SK-N-SH (cell line): Measurements from ENCODE around the gene SNX9. TPM values are rescaled to one million over a fixed set of nuclear protein-coding genes. Genes with fewer than 3 reads are reported as not detected.
"Not testable (repeated sequence)": the region's sequence is repeated elsewhere in the genome, so short reads cannot be mapped to it uniquely, and the experiment has no call there.

Experiments
- CTCF ChIA-PET: fragments of 300-600, 350-600 bp; formaldehyde crosslinking; extraction: SDS; loops from one replicate; lab custom pipeline; 2021; lab: Yijun Ruan, JAX
- POLR2A ChIA-PET: fragments of 350-600 bp; sonication (Branson Sonifier 250); formaldehyde crosslinking; extraction: SDS; loops from one replicate; lab custom pipeline; 2020; ENCODE audit warnings: antibody characterized with exemption, inconsistent platforms; lab: Yijun Ruan, JAX
- DNase-seq: peaks from one replicate; pipeline ENCODE4 v3.0.0; 2012
- H2AFZ ChIP-seq: fragments of 200-600 bp; sonication (generic); 2 replicates; pipeline ENCODE4 v1.8.1; 2016; ENCODE audit warnings: antibody characterized with exemption, mild to moderate bottlenecking, low read depth
- H3F3A ChIP-seq: fragments of 200-600 bp; sonication (generic); replicated peaks from 2 replicates; pipeline ENCODE3; 2016; ENCODE audit warnings: antibody characterized with exemption, mild to moderate bottlenecking; ENCODE audit not compliant: insufficient read depth
- H3K27ac ChIP-seq, 2 experiments: fragments of 200-500 bp in 1 of 2; fragments of 200-600 bp in 1 of 2; sonication (Bioruptor generic) in 1 of 2; sonication (generic), shearing (Covaris generic) in 1 of 2; 2 replicates each; pipeline versions ENCODE4 v1.5.1 to v1.6.1; 2014 to 2016; ENCODE audit warnings: low read depth in 2 of 2, inconsistent platforms in 1 of 2, low read length in 1 of 2, mild to moderate bottlenecking in 1 of 2, mixed read lengths in 1 of 2
- H3K27me3 ChIP-seq: fragments of 200-600 bp; sonication (generic), shearing (Covaris generic); 2 replicates; pipeline ENCODE4 v1.6.1; 2016; ENCODE audit warnings: mixed run types; ENCODE audit not compliant: insufficient read depth
- H3K36me3 ChIP-seq, 2 experiments: fragments of 200-500 bp in 1 of 2; fragments of 200-600 bp in 1 of 2; sonication (Bioruptor generic) in 1 of 2; sonication (generic) in 1 of 2; replicated peaks in 1 of 2; 2 replicates each; pipeline versions ENCODE3 to v1.5.1; 2014 to 2016; ENCODE audit warnings: low read length in 1 of 2, mild to moderate bottlenecking in 1 of 2; ENCODE audit not compliant: insufficient read depth in 2 of 2, control insufficient read depth in 1 of 2
- H3K4me1 ChIP-seq, 2 experiments: fragments of 200-500 bp in 1 of 2; fragments of 200-600 bp in 1 of 2; sonication (Bioruptor generic) in 1 of 2; sonication (generic), shearing (Covaris generic) in 1 of 2; 2 replicates each; pipeline versions ENCODE4 v1.5.1 to v1.6.1; 2014 to 2016; ENCODE audit warnings: low read depth in 1 of 2, low read length in 1 of 2, mixed run types in 1 of 2; ENCODE audit not compliant: insufficient read depth in 2 of 2, control insufficient read depth in 1 of 2
- H3K4me2 ChIP-seq: fragments of 200-600 bp; sonication (generic), shearing (Covaris generic); 2 replicates; pipeline ENCODE4 v1.6.1; 2017; ENCODE audit warnings: mixed run types
- H3K4me3 ChIP-seq, 2 experiments: fragments of 200-500 bp in 1 of 2; fragments of 200-600 bp in 1 of 2; sonication (Bioruptor generic) in 1 of 2; sonication (generic), shearing (Covaris generic) in 1 of 2; 2 replicates each; pipeline versions ENCODE4 v1.5.1 to v1.8.1; 2014 to 2016; ENCODE audit warnings: low read depth in 2 of 2, inconsistent platforms in 1 of 2, low read length in 1 of 2, mild to moderate bottlenecking in 1 of 2, mixed read lengths in 1 of 2, moderate library complexity in 1 of 2
- H3K79me2 ChIP-seq: fragments of 200-600 bp; sonication (generic); 2 replicates; pipeline ENCODE4 v1.8.1; 2017; ENCODE audit warnings: mild to moderate bottlenecking; ENCODE audit not compliant: insufficient read depth
- H3K9ac ChIP-seq: fragments of 200-600 bp; sonication (generic); 2 replicates; pipeline ENCODE4 v1.6.1; 2017; ENCODE audit warnings: mixed run types
- H3K9me2 ChIP-seq: fragments of 200-600 bp; sonication (generic); 2 replicates; pipeline ENCODE4 v1.6.1; 2017; ENCODE audit warnings: mixed run types
- H3K9me3 ChIP-seq: fragments of 200-600 bp; sonication (generic); 2 replicates; pipeline ENCODE4 v1.6.1; 2017; ENCODE audit warnings: mixed run types, mild to moderate bottlenecking, moderate library complexity
- H4K20me1 ChIP-seq: fragments of 200-600 bp; sonication (generic); 2 replicates; pipeline ENCODE4 v1.6.1; 2017; ENCODE audit warnings: mild to moderate bottlenecking, mixed run types; ENCODE audit not compliant: insufficient read depth
- CHD2 ChIP-seq: fragments of 150-350 bp; IDR thresholded peaks from 2 replicates; pipeline ENCODE4 v1.6.1; 2018; ENCODE audit warnings: low read length; ENCODE audit not compliant: partially characterized antibody
- ELF1 ChIP-seq: IDR thresholded peaks from 2 replicates; pipeline ENCODE4 v1.4.0; 2012
- GATA2 ChIP-seq: sonication (generic); formaldehyde crosslinking; IDR thresholded peaks from 2 replicates; pipeline ENCODE4 v1.5.0; 2020; ENCODE audit warnings: mild to moderate bottlenecking, missing genetic modification reagents
- JUND ChIP-seq: IDR thresholded peaks from 2 replicates; pipeline ENCODE4 v1.4.0; 2012
- RAD21 ChIP-seq: IDR thresholded peaks from 2 replicates; pipeline ENCODE4 v1.6.1; 2012; ENCODE audit warnings: mild to moderate bottlenecking, low read length
- RCOR1 ChIP-seq: fragments of 150-350 bp; IDR thresholded peaks from 2 replicates; pipeline ENCODE4 v1.6.1; 2017; ENCODE audit warnings: antibody characterized with exemption, low read length
- REST ChIP-seq: IDR thresholded peaks from 2 replicates; pipeline ENCODE4 v1.6.1; 2012; ENCODE audit warnings: mild to moderate bottlenecking, low read depth, low read length, moderate library complexity
- RFX5 ChIP-seq: IDR thresholded peaks from 2 replicates; pipeline ENCODE4 v1.6.1; 2012; ENCODE audit warnings: mild to moderate bottlenecking, improper control_type of control experiment, low read length
- RXRA ChIP-seq: IDR thresholded peaks from 2 replicates; pipeline ENCODE4 v1.4.0; 2012; ENCODE audit warnings: low read depth, mild to moderate bottlenecking, borderline replicate concordance
- YY1 ChIP-seq: IDR thresholded peaks from 2 replicates; pipeline ENCODE4 v1.4.0; 2012; ENCODE audit warnings: low read depth, mild to moderate bottlenecking
- WGBS: methylation state at CpG from one replicate; pipeline ENCODE4 v1.1.6; 2017; ENCODE audit warnings: low lambda C conversion rate; 5-methylcytosine and 5-hydroxymethylcytosine counted together
- polyA plus RNA-seq, 3 experiments: library from polyadenylated mRNA; depleted of rRNA; stranded (reverse); fragments of >200 nt; gene quantifications; 2 replicates each; pipeline ENCODE4 v1.2.3, GENCODE V29; 2012

Gene SNX9
- polyA plus RNA-seq, 1 of the 3 experiments (the other 2 are of a cell fraction), result 31.6 TPM

DNA sequence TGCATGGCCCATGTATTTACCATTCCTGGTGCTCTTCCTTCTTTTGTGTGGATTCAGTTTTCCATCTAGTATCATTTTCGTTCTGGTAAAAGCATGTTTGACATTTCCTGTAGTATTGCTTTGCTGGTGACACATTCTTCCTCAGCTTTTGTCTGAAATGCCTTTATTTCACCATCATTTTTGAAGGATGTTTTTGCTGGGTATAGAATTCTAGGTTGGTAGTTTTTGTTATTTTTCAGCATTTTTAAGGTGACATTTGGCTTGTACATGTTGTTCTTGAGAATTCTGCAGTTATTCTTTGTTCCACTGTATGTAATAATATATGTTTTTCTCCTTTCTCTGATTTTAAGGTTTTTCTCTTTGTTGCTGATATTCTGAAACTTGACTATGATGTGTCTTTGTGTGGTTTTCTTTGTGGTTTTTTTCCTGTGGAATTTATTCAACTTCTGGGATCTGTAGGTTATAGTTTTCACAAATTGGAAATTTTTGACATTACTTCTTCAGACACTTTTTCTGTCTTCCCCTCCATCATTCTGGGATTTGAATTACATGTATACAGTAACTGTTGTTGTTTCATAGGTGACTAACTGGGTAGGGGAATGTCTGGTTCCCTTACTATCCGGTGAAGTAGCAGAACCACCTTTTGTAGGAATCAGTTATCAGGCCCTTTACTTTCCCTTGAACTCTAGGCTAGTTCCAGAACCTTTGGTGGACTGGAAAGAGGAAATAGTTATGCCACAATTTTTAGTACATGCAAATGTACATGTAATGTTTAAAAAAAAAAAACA is 30.2 kb downstream of the SNX9 start (continued):
- no peak for TF ChIP-seq GATA2
- TF ChIP-seq JUND, result no peak
- TF ChIP-seq RXRA, result no peak
- no peak for TF ChIP-seq RAD21

DNA sequence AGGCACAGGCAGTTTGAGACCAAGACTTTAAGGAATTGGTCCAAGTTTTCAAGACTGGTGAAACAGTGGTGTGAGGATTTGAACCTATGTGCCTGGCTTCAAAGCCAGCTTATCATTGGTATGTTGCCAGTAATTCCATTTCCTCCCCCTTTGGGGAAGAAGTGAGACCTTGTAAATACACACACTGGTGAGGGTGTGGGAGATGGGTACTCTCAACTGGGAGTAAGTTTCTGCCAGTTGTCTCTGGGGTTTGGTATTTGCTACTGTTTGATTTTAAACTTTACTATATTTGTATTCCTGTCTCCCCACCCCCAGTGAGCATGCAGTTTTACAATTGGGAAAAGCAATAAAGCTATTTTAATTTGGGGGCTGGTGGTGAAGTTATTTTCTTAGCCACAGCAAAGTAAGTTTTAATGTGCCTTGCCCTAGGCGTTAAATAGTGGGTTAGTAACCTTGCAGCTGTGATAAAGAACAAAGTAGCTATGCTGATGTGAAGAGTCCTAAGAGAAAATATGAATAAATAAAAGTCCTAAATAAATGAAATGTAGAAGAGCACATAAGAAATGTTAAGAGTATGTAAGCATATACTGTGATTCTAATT is 31.0 kb downstream of the SNX9 start:
- POLR2A ChIA-PET, result no interaction called here
- TF ChIP-seq CHD2 (no peak), REST (no peak), YY1 (no peak), JUND (no peak), ELF1 (no peak), RCOR1 (no peak)
- peaks cover 99% of the 10 kb centered on the region for H3K79me2 ChIP-seq
- no peak overlapping the region for H3K4me3 ChIP-seq
- no peaks in the 10 kb centered on the region for H3K4me1 ChIP-seq
- CTCF ChIA-PET, result no interaction called here
- peaks cover 0 to 7% of the 10 kb centered on the region in 2 experiments for H3K36me3 ChIP-seq
- H3F3A ChIP-seq, result peaks cover 7% of the 10 kb centered on the region
- no peaks in the 10 kb centered on the region for H3K9me2 ChIP-seq
- H3K9me3 ChIP-seq, result peaks cover 3% of the 10 kb centered on the region
- H2AFZ ChIP-seq, result no peak overlapping the region
- no peak for DNase-seq
- 96% methylated on average over 1 of the region's 1 CpG for WGBS
- H3K9ac ChIP-seq, result no peak overlapping the region
- peaks cover 84% of the 10 kb centered on the region for H4K20me1 ChIP-seq
- H3K4me2 ChIP-seq, result no peak overlapping the region
- H3K27ac ChIP-seq, result no peak overlapping the region
- no peaks in the 10 kb centered on the region for H3K27me3 ChIP-seq

DNA sequence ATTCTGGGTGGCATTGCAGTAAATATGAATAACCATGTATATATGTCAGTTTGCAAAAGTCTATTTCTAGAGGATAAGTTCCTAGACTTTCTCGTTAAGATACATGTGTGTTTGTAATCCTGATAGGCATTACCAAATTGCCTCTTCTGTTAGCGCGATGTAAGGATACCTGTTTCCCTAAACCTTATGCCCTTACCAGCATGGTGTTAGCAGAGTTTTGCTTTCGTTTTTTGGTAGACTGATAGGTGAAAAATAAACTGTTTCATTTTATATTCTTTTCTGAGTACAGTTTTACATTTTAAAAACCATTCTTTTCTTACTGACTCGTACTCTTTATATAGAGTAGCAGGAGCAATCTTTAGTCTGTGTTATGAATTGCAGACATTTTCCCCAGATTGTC is 32.3 kb downstream of the SNX9 start:
- no peaks in the 10 kb centered on the region for H3K9me2 ChIP-seq
- no peak overlapping the region for H3K9ac ChIP-seq
- peaks cover 0 to 7% of the 10 kb centered on the region in 2 experiments for H3K36me3 ChIP-seq
- H3K9me3 ChIP-seq, result peaks cover 3% of the 10 kb centered on the region
- H3K27ac ChIP-seq, result no peak overlapping the region
- POLR2A ChIA-PET, result no interaction called here
- CTCF ChIA-PET, result no interaction called here
- DNase-seq, result no peak
- peaks cover 99% of the 10 kb centered on the region for H3K79me2 ChIP-seq
- peaks cover 0 to 5% of the 10 kb centered on the region in 2 experiments; a peak in 2 of 4 replicates for H3K4me1 ChIP-seq
- no peaks in the 10 kb centered on the region for H3K27me3 ChIP-seq
- H4K20me1 ChIP-seq, result peaks cover 84% of the 10 kb centered on the region
- no peak overlapping the region for H3K4me3 ChIP-seq
- no peak overlapping the region for H2AFZ ChIP-seq
- 96% methylated on average over 5 of the region's 5 CpGs for WGBS
- TF ChIP-seq RFX5, result no peak
- peaks cover 7% of the 10 kb centered on the region for H3F3A ChIP-seq
- H3K4me2 ChIP-seq, result no peak overlapping the region

GRCh38 chr6:157855804-157856203 is 32.8 kb downstream of the SNX9 start:
- H3K9me3 ChIP-seq, H2AFZ ChIP-seq, H3F3A ChIP-seq, H3K4me1 ChIP-seq, H3K27me3 ChIP-seq, H3K27ac ChIP-seq, H3K4me3 ChIP-seq, H3K9me2 ChIP-seq, DNase-seq, H3K9ac ChIP-seq, H3K4me2 ChIP-seq, CTCF ChIA-PET, POLR2A ChIA-PET, H3K36me3 ChIP-seq: not testable (repeated sequence)
- H4K20me1 ChIP-seq, result peaks cover 84% of the 10 kb centered on the region
- H3K79me2 ChIP-seq, result peaks cover 99% of the 10 kb centered on the region
- WGBS, result 93% methylated on average over 10 of the region's 10 CpGs

- CTCF ChIA-PET, H3K9me3 ChIP-seq, H2AFZ ChIP-seq, H3K27ac ChIP-seq, H3K27me3 ChIP-seq, H3K4me3 ChIP-seq, POLR2A ChIA-PET, H3K36me3 ChIP-seq, H3K4me2 ChIP-seq, H3K9ac ChIP-seq, H3K9me2 ChIP-seq, DNase-seq: not testable (repeated sequence)
- peaks cover 88% of the 10 kb centered on the region for H4K20me1 ChIP-seq
- WGBS, result 100% methylated on average over 1 of the region's 1 CpG
- H3F3A ChIP-seq, result peaks cover 16% of the 10 kb centered on the region
- H3K4me1 ChIP-seq, result peaks cover 7 to 34% of the 10 kb centered on the region in 2 experiments; a peak in 3 of 4 replicates
- H3K79me2 ChIP-seq, result peaks cover 100% of the 10 kb centered on the region
Observed at GRCh38 chr6:157858664-157859063, 35.6 kb downstream of the SNX9 start.
